Activated T-helper 1 cell treated with Interleukin-2 at 50 U/mL for 16 hours (primary cell): ENCODE results near the gene TRIM38.
"Not testable (repeated sequence)": the region's sequence is repeated elsewhere in the genome, so short reads cannot be mapped to it uniquely, and the experiment has no call there.

Experiments used
- DNase-seq: peaks from one replicate; pipeline ENCODE4 v3.0.0-alpha.2; 2020; ENCODE audit warnings: low read depth

The TRIM38 gene, protein sequence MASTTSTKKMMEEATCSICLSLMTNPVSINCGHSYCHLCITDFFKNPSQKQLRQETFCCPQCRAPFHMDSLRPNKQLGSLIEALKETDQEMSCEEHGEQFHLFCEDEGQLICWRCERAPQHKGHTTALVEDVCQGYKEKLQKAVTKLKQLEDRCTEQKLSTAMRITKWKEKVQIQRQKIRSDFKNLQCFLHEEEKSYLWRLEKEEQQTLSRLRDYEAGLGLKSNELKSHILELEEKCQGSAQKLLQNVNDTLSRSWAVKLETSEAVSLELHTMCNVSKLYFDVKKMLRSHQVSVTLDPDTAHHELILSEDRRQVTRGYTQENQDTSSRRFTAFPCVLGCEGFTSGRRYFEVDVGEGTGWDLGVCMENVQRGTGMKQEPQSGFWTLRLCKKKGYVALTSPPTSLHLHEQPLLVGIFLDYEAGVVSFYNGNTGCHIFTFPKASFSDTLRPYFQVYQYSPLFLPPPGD

GRCh38 chr6:25962149-25963127, at the start of gene TRIM38:
TSS of gene TRIM38 (plus strand) at chr6:25962802. CDS start at chr6:25966523, 3,721 bp downstream.
- DNase-seq = peak; percentile 50

DNA sequence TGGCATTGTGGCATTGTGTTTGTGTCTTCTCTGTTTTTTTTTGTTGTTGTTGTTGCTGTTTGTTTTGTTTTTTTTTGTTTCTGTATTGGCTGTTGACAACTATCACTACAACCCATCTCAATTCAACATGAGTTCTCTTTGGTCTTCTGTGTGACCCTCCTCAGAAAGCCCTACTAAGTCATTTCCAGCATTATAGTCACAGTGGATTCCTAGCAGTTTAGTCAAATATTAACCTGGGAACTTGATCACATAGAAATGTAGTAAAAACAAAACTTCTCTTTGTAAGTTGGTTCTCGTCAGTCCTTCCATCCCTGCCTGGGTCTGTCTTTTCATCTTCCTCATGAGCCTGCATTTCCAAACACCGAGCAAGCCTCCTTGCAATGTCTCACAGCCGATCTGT, 48.9 kb upstream of the TRIM38 start:
- no peak for DNase-seq

GRCh38 chr6:25916330-25916729, 46.3 kb upstream of the TRIM38 start:
- DNase-seq = no peak

DNA sequence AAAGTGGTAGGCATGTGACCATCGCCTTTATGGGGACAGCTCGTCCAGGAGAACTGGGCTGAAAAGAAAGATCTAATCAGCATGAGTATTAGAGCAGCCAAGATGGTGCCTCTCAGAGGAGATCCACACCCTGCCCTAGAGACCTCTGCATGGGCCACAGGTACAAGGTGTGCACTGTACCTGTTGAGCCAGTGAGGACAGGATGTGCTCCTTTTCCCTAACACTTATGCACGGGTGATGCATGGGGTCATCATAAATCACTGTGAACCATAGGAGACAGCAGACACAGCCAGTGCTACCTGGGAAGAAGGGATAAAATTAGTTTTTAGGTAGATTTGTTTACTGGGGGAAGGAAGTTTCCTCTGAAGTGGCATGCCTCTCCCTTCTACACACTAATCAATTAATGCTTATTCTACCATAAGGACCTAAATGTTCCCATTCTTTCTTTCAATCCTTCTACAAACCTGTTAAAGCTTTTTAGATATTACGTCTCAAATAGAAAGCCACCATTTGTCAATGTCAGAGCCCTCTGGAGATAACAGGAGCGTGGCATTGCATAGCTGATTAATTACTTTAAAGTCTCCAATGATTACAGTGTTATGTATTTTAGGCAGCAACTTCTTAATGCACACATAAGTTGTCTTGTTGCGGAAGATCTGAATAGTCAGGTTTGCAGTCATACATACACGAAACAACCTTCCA, 45.7 kb upstream of the TRIM38 start:
- DNase-seq = no peak

- no peak for DNase-seq
These were observed 44.4 kb upstream of the TRIM38 start for GRCh38 chr6:25918083-25918683.

DNA sequence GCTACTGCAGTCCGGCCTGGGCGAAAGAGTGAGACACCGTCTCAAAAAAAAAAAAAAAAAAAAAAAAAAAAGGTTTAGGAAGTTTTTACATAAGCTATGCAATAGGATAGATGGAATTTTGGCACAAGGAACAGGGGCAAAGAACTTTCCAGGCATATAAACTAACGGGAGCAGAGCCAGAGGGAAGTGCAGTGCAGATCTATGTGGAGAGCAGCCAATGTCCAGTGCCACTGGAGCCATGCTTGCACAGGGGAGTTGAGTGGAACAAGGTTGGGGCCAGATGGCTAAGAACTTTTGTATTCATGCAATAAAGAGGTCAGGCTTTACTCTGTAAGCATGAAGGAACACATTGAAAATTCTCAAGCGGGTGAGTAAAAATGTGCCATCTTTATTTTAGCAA, 42.9 kb upstream of the TRIM38 start:
- DNase-seq = no peak

GRCh38 chr6:25921525-25922203, 40.9 kb upstream of the TRIM38 start:
- no peak for DNase-seq

DNA sequence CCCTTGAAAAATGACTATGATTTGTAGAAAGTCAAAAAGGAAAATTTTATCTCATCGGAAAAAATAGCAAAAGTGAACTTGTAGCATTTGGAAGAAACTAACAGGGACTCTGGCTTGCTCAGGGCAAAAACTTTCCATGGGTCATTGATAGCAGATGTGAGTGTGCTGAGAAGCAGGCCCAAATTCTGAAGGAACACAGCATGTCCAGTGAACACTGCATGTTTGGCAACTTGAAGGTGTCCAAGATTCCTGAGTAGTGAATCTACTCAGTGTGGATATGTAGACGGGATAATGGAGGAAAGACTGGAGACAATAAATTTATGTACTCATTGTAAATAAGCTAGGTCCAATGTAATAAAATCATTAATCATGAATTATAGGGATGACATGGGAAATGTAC, 40.3 kb upstream of the TRIM38 start:
- no peak for DNase-seq

DNA sequence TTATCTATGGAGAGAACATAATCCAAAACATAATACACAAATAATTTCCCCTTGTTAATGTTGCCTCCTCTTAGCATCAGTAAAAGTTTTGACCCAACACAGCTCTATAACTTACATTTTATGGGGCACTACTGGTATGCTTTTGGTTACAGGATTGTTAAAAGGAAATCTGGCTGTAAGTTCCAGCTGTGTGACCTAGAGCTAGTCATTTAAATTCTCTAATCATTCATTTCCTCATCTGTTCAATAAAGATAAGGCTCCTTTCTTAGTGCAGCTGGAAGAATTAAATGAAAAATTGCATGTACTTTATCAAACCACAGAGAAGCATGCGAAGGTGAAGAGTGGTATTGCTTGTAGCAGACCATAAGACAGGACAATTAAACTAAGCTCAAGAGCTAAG, 36.7 kb upstream of the TRIM38 start:
- no peak for DNase-seq

GRCh38 chr6:25927178-25927577, 35.4 kb upstream of the TRIM38 start:
- no peak for DNase-seq

- DNase-seq = no peak
These were observed 34.8 kb upstream of the TRIM38 start for GRCh38 chr6:25927756-25928216.

GRCh38 chr6:25928562-25929324, 33.9 kb upstream of the TRIM38 start:
- no peak for DNase-seq

GRCh38 chr6:25929785-25930184, 32.8 kb upstream of the TRIM38 start:
- DNase-seq = not testable (repeated sequence)

GRCh38 chr6:25930532-25931410, 31.8 kb upstream of the TRIM38 start, which contains the start of gene SLC17A2:
TSS of gene SLC17A2 (minus strand) at chr6:25930691. CDS start at chr6:25925796, 4,895 bp downstream.
- DNase-seq = no peak

DNA sequence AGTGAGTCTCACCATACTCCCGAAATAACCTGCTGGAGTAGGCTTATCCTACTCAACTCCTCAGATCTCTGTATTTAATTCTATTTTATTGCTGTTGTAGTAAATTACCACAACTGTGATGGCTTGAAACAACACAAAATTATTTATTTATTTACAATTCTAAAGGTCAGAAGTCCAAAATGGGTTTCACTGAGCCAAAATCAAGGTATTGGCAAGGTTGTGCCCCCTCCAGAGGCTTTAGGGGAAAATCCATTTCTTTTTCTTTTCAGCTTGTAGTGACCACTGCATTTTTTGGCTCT, 31.2 kb upstream of the TRIM38 start:
- DNase-seq = no peak

DNA sequence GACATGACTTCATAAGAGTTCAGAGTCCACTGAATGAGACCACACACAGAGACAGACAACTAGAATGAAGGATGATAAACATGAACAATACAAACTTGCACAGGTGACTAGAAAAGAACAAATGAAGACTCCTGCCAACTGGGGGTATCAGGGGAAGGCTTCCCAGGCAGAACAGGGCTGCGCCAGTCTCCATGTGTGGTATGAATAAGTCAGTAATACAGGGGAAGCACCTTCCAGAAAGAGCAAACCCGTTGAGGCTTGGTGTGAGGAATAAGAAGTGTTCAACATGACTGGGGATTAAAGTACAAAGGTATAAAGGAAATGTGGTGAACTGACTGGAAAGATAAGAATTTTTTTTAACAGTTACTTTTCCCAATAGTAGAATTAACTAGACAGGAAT, 28.4 kb upstream of the TRIM38 start:
- DNase-seq = no peak

DNA sequence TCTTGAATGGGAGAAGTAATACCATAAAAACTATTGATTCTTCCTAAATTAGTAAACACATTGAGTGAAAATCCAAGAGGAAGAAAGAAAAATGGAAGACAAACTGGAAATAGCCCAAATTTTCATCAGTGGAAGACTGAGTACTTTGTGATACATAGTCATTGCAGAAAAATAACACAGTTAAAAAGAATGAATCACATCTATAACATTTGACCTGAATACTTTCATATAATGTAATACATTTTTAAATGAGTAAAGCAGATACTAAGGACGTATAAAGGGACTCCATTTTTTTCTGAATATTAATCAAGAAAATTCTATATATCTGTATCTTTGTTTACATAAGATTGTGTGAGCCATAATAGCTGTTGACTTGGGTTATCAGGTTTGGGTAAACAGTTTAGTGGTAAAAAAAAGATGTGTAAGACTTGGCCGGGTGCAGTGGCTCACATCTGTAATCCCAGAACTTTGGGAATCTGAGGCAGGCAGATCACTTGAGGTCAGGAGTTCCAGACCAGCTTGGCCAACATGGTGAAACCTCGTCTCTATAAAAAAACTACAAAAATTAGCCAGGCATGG, 27.8 kb upstream of the TRIM38 start:
- no peak for DNase-seq

GRCh38 chr6:25935953-25936352, 26.6 kb upstream of the TRIM38 start:
- DNase-seq = no peak

DNA sequence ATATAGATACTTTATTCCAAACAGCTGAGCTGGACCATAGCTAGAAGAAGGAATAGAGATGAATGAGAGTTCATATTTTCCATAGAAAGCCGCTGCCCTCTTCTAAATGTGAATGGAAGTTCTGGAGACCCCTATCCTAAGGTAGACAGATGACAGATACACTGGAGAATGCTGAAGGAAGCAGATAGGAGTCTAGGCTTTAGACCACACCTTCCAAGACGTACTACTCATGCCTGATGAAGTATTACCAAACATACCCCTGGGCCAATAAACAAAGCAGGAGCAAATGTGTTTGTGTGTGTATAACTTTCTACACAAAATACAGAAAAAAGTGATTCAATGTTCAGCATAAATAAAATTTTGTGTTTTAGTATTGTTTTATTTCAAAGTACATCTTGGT, 23.0 kb upstream of the TRIM38 start:
- DNase-seq = no peak
